Measurements from ENCODE around the gene ADARB2.

GRCh38 chr10:1715821-1716220 is 21.5 kb downstream of the ADARB2 start:
- TF ChIP-seq, protein P1, sequence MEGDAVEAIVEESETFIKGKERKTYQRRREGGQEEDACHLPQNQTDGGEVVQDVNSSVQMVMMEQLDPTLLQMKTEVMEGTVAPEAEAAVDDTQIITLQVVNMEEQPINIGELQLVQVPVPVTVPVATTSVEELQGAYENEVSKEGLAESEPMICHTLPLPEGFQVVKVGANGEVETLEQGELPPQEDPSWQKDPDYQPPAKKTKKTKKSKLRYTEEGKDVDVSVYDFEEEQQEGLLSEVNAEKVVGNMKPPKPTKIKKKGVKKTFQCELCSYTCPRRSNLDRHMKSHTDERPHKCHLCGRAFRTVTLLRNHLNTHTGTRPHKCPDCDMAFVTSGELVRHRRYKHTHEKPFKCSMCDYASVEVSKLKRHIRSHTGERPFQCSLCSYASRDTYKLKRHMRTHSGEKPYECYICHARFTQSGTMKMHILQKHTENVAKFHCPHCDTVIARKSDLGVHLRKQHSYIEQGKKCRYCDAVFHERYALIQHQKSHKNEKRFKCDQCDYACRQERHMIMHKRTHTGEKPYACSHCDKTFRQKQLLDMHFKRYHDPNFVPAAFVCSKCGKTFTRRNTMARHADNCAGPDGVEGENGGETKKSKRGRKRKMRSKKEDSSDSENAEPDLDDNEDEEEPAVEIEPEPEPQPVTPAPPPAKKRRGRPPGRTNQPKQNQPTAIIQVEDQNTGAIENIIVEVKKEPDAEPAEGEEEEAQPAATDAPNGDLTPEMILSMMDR (conservative IDR thresholded peaks at IDR 0.05 in 1 of 2, IDR thresholded peaks at IDR 0.05 in 1 of 2; ENCODE audit: low read depth in 1 of 2, low read length in 2 of 2) = no peak
- TF ChIP-seq EZH2 (IDR thresholded peaks at IDR 0.05; ENCODE audit: low read length, missing control alignments) = no peak
